GM23248 (cell line): Measurements from ENCODE around the gene ZNF747.

ENCODE experiments used
- EZH2 ChIP-seq: fragments of 200-600 bp; sonication (generic); IDR thresholded peaks from 2 replicates; pipeline ENCODE4 v1.6.1; 2018; ENCODE audit warnings: antibody characterized with exemption, mild to moderate bottlenecking; ENCODE audit not compliant: insufficient read depth, poor library complexity, severe bottlenecking
- EZH2phosphoT487 ChIP-seq: fragments of 200-600 bp; sonication (generic); IDR thresholded peaks from 2 replicates; pipeline ENCODE4 v1.6.1; 2018; ENCODE audit warnings: antibody characterized with exemption, moderate library complexity, mild to moderate bottlenecking, low read depth; ENCODE audit not compliant: insufficient read depth

DNA sequence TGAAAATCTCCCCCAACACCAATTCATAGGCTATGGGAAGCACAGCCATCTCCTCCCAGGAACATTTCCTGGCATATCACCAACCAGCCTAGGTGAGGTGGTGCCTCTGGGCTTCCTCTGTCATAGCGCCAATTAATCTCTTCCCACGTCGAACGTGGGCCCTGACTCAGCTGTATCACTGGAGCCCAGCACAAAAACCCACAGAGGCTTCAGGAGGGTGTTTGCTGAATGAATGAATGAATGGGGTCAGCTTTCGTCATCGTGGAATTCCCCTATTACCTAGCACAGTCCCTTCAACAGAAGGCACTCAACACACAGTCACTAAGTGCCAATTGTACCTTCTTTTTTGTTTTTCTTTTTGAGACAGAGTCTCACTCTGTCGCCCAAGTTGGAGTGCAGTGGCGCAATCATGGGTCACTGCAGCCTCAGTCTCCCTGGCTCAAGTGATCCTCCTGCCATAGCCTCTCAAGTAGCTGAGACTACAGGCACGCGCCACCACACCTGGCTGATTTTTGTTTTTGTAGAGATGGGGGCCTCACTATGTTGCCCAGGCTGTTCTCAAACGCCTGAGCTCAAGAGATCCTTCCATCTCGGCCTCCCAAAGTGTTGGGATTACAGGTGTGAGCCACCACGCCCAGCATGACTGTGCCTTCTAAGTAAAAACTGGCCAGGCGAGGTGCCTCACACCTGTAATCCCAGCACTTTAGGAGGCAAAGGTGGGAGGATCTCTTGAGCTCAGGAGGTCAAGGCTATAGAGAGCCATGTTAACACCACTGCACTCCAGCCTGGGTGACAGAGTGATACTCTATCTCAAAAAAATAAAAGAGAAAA lies 32.7 kb upstream of the ZNF747 start:
- TF ChIP-seq EZH2 (no peak), EZH2phosphoT487 (no peak)
